ENCODE results near the gene RGPD3.

DNA sequence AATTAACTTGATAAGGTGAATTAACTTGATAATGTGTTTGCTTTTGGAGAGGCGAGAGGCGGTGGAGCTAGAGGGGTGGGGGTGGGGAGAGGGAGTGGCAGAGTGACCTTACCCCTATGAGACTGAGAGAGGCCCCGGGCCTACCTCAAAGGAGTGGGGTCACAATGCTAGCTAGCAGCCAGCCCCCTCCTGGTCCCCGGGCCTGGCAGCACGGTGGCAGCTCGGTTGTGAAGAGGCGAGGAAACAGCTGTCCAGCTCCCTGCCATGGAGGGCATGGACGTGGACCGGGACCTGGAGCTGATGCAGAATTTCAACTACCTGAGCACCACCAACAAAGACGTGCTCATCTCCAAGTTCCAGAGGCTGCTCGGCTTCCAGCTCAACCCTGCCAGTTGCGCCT is 123.9 kb downstream of the RGPD3 start:
- TF ChIP-seq, protein P1, sequence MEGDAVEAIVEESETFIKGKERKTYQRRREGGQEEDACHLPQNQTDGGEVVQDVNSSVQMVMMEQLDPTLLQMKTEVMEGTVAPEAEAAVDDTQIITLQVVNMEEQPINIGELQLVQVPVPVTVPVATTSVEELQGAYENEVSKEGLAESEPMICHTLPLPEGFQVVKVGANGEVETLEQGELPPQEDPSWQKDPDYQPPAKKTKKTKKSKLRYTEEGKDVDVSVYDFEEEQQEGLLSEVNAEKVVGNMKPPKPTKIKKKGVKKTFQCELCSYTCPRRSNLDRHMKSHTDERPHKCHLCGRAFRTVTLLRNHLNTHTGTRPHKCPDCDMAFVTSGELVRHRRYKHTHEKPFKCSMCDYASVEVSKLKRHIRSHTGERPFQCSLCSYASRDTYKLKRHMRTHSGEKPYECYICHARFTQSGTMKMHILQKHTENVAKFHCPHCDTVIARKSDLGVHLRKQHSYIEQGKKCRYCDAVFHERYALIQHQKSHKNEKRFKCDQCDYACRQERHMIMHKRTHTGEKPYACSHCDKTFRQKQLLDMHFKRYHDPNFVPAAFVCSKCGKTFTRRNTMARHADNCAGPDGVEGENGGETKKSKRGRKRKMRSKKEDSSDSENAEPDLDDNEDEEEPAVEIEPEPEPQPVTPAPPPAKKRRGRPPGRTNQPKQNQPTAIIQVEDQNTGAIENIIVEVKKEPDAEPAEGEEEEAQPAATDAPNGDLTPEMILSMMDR (IDR thresholded peaks at IDR 0.05), result no peak
- TF ChIP-seq EZH2 (IDR thresholded peaks at IDR 0.05; ENCODE audit: borderline replicate concordance, insufficient read depth, low read depth, low read length, poor library complexity, severe bottlenecking), result no peak

All from B cell (primary cell).